Right lobe of liver (tissue), 6 donors: ENCODE measurements around the gene TUG1. TPM values are rescaled to one million over a fixed set of nuclear protein-coding genes. Genes with fewer than 3 reads are reported as not detected.

Experiments
- ATAC-seq, 4 donors: fragments of 200-7000 bp; cut with Tn5 transposase; one replicate each; pipeline ENCODE4 v1.9.1; 2020; ENCODE audit warnings: mild to moderate bottlenecking in 4 of 4, moderate library complexity in 4 of 4
- DNase-seq, 3 donors: peaks; one replicate each; pipeline ENCODE4 v3.0.0-alpha.2; 2020
- H3K27ac ChIP-seq, 3 donors: fragments of 200-600 bp; one replicate each; pipeline ENCODE4 v1.8.0; 2022
- H3K27me3 ChIP-seq, 2 donors: fragments of 200-600 bp; one replicate each; pipeline ENCODE4 v1.8.0; 2022
- H3K36me3 ChIP-seq, 4 donors: fragments of 200-600 bp; sonication (generic) in 1 of 4; one replicate each; pipeline versions ENCODE4 v1.5.1 to v1.8.0; 2017 to 2022; ENCODE audit warnings: control low read depth in 1 of 4
- H3K4me1 ChIP-seq, 4 donors: fragments of 200-600 bp; sonication (generic) in 1 of 4; one replicate each; pipeline versions ENCODE4 v1.5.1 to v1.8.0; 2017 to 2022; ENCODE audit warnings: control low read depth in 1 of 4
- H3K4me3 ChIP-seq, 3 donors: fragments of 200-600 bp; one replicate each; pipeline ENCODE4 v1.8.0; 2022
- H3K9me3 ChIP-seq, 4 donors: fragments of 200-600 bp; sonication (generic) in 1 of 4; one replicate each; pipeline versions ENCODE4 v1.5.1 to v1.8.0; 2017 to 2022; ENCODE audit warnings: control low read depth in 1 of 4
- CTCF ChIP-seq, 4 donors: fragments of 200-600 bp in 3 of 4; fragments of 450-650 bp in 1 of 4; IDR thresholded peaks; one replicate each; pipeline versions ENCODE4 v1.5.1 to v1.8.0; 2016 to 2022; ENCODE audit warnings: antibody characterized with exemption in 4 of 4, mild to moderate bottlenecking in 2 of 4
- POLR2A ChIP-seq: fragments of 450-650 bp; IDR thresholded peaks from one replicate; pipeline ENCODE4 v1.6.1; 2017; ENCODE audit warnings: antibody characterized with exemption, mild to moderate bottlenecking
- WGBS: methylation state at CpG from one replicate; pipeline ENCODE4 v1.1.6; 2018; ENCODE audit warnings: low coverage, low lambda C conversion rate; ENCODE audit not compliant: insufficient coverage; ENCODE audit errors: missing lambda C conversion rate; 5-methylcytosine and 5-hydroxymethylcytosine counted together
- intact Hi-C, 2 donors: fragments of 100-400 bp; cut with DNase I; formaldehyde crosslinking; loops; one replicate each; pipeline versions ENCODE4 v1.11.2 to v1.14.1; 2022
- total RNA-seq, 6 experiments: library from RNA; depleted of rRNA in 2 of 6; stranded (reverse); fragments of >200 nt in 2 of 6; fragmentation: NEBNext Ultra II Directional in 3 of 6; extraction: Animal tissue kit (Norgen Biotek cat#: 25700) in 3 of 6; gene quantifications; one replicate each; pipeline versions ENCODE4 v1.1.0 to v1.2.4, GENCODE V29; 2016 to 2023
- donor health status: DM: no; HTN: yes; CAD: no.
- donor health status: DM: no; HTN: no; CAD: no.
- donor health status: DM: no; HTN: no; CAD: no.
- donor health status: DM: no; HTN: yes; CAD: no.
- donor health status: DM: no; HTN: yes; CAD: no.

The TUG1 gene
- total RNA-seq, 6 experiments from 2014 or later, result 20.0 to 28.1 (median 22.7) TPM

GRCh38 chr22:30992565-30992964, 23.5 kb downstream of the TUG1 start:
- no peak for TF ChIP-seq CTCF (IDR thresholded peaks at IDR 0.05)
- TF ChIP-seq POLR2A, result no peak
- WGBS, result 54% methylated on average over 2 of the region's 2 CpGs
- no peak for ATAC-seq
- Histone ChIP-seq H3K4me3 (no peak overlapping the region), H3K27ac (no peak overlapping the region), H3K9me3 (no peaks in the 10 kb centered on the region), H3K36me3 (no peaks in the 10 kb centered on the region), H3K27me3 (no peaks in the 10 kb centered on the region), H3K4me1 (no peaks in the 10 kb centered on the region)
- no peak for DNase-seq
- intact Hi-C loops, result no loop called here

- whole genome bisulfite sequencing, result no CpG with 5 or more reads among the region's 1 CpG
- H3K36me3 ChIP-seq, result no peaks in the 10 kb centered on the region
- ATAC-seq, result no peak
- no peak overlapping the region for H3K4me3 ChIP-seq
- intact Hi-C loops, result no loop called here
- H3K4me1 ChIP-seq, result no peaks in the 10 kb centered on the region
- no peaks in the 10 kb centered on the region for H3K27me3 ChIP-seq
- no peak for TF ChIP-seq POLR2A
- no peak for TF ChIP-seq CTCF (IDR thresholded peaks at IDR 0.05)
- DNase-seq, result no peak
- no peaks in the 10 kb centered on the region for H3K9me3 ChIP-seq
- H3K27ac ChIP-seq, result no peak overlapping the region
Measured at GRCh38 chr22:30994960-30995359, 25.9 kb downstream of the TUG1 start.

GRCh38 chr22:30996462-30996861, 27.4 kb downstream of the TUG1 start:
- ATAC-seq (no peak), DNase-seq (no peak)
- Histone ChIP-seq H3K9me3 (no peaks in the 10 kb centered on the region), H3K27ac (no peak overlapping the region), H3K4me3 (no peak overlapping the region), H3K4me1 (peaks cover 0 to 5% (median 2%) of the 10 kb centered on the region in 4 donors), H3K27me3 (no peaks in the 10 kb centered on the region), H3K36me3 (no peaks in the 10 kb centered on the region)
- WGBS, result 44% methylated on average over 2 of the region's 2 CpGs
- intact Hi-C loops, result no loop called here
- TF ChIP-seq POLR2A, result no peak
- TF ChIP-seq CTCF (IDR thresholded peaks at IDR 0.05), result no peak

- TF ChIP-seq POLR2A (no peak), CTCF (IDR thresholded peaks at IDR 0.05) (no peak)
- H3K36me3 ChIP-seq, result no peaks in the 10 kb centered on the region
- no peaks in the 10 kb centered on the region for H3K9me3 ChIP-seq
- 76% methylated on average over 4 of the region's 4 CpGs for WGBS
- no peak overlapping the region for H3K27ac ChIP-seq
- no peaks in the 10 kb centered on the region for H3K27me3 ChIP-seq
- no peak for DNase-seq
- H3K4me1 ChIP-seq, result peaks cover 0 to 10% (median 2%) of the 10 kb centered on the region in 4 donors
- ATAC-seq, result no peak
- intact Hi-C loops, result no loop called here
- H3K4me3 ChIP-seq, result no peak overlapping the region
Measured at GRCh38 chr22:30998329-30998728, 29.3 kb downstream of the TUG1 start.
